WTC11 (cell line): Measurements from ENCODE around the gene TASL.

ENCODE experiments used
- CREM ChIP-seq: sonication (generic); formaldehyde crosslinking; IDR thresholded peaks from 2 replicates; pipeline ENCODE4 v1.8.1; 2022; ENCODE audit warnings: mild to moderate bottlenecking, missing genetic modification reagents, moderate library complexity
- CTCF ChIP-seq: fragments of 200-600 bp; IDR thresholded peaks from 2 replicates; pipeline ENCODE4 v1.8.0; 2022; ENCODE audit warnings: antibody characterized with exemption
- E2F1 ChIP-seq: sonication (generic); formaldehyde crosslinking; IDR thresholded peaks from 2 replicates; pipeline ENCODE4 v1.8.0; 2022; ENCODE audit warnings: mild to moderate bottlenecking, missing genetic modification reagents
- ZNF263 ChIP-seq: sonication (generic); formaldehyde crosslinking; IDR thresholded peaks from 2 replicates; pipeline ENCODE4 v1.8.1; 2022; ENCODE audit warnings: low read depth, mild to moderate bottlenecking, moderate library complexity, missing genetic modification reagents

- TF ChIP-seq E2F1 (CRISPR knock-in tag) = no peak
- no peak for TF ChIP-seq ZNF263
- no peak for TF ChIP-seq CTCF
- TF ChIP-seq CREM (CRISPR knock-in tag) = no peak
Observed at GRCh38 chrX:30590368-30590767, 12.8 kb upstream of the TASL start.
